Measurements from ENCODE around the gene FBRSL1.

GRCh38 chr12:132447327-132447720 lies 42.6 kb upstream of the FBRSL1 start:
- TF ChIP-seq ZNF324 (CRISPR knock-in tag; IDR thresholded peaks at IDR 0.05) (no peak), MAFF (IDR thresholded peaks at IDR 0.05; ENCODE audit: low read length) (no peak), ZNF780A (CRISPR knock-in tag; IDR thresholded peaks at IDR 0.05) (no peak), POLR2A (conservative IDR thresholded peaks at IDR 0.05) (no peak), BRD4 (IDR thresholded peaks at IDR 0.05) (no peak), BRCA1 (IDR thresholded peaks at IDR 0.05) (no peak), BRCA1 (CRISPR knock-in tag; IDR thresholded peaks at IDR 0.05) (no peak), MYNN (IDR thresholded peaks at IDR 0.05) (no peak), MYNN (CRISPR knock-in tag; IDR thresholded peaks at IDR 0.05) (no peak), ZBTB11 (CRISPR knock-in tag; IDR thresholded peaks at IDR 0.05) (no peak), EP300 (IDR thresholded peaks at IDR 0.05; ENCODE audit: low read length) (no peak)
- TF ChIP-seq, protein P1, sequence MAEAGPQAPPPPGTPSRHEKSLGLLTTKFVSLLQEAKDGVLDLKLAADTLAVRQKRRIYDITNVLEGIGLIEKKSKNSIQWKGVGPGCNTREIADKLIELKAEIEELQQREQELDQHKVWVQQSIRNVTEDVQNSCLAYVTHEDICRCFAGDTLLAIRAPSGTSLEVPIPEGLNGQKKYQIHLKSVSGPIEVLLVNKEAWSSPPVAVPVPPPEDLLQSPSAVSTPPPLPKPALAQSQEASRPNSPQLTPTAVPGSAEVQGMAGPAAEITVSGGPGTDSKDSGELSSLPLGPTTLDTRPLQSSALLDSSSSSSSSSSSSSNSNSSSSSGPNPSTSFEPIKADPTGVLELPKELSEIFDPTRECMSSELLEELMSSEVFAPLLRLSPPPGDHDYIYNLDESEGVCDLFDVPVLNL (CRISPR knock-in tag; IDR thresholded peaks at IDR 0.05; ENCODE audit: low read depth), result no peak
